ENCODE measurements around the gene NFAM1.

The NFAM1 gene

DNA sequence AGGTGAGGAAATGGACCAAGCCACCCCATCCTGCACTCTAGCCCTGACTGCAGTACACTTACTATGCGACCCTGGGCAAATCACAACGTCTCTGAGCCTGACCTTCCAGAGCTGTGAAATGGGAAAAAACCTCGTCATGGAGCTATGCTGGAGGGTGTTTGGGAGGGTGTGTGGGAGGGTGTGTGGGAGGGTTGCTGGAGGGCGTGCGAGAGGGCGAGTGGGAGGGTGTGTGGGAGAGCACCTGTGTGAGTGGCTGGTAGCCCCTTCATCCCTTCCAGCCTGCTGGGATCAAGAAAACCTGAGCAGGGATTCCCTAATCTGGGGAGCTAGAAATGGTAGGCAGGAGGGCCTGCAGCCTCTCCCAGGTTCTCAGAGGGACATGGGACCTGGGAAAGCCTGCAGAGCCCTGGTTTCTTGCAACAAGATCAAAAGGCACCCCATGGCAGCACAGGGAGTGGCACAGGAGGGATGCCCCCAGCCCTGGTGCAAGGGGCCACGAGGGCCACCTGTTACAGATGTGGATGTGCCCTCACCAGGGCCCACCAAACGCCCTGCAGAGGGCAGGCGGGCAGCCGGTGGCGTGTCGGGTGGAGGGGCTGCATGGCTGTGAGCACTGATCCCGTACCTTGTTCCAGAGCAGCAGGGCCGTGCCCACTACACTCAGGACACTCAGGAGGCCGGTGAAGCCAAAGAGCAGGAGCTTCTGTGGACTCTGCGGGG lies 23.2 kb downstream of the NFAM1 start:
- H2AFZ ChIP-seq (ENCODE audit: low read length) = no peak overlapping the region
- H3K4me3 ChIP-seq (ENCODE audit: low read length, poor library complexity, severe bottlenecking) = no peak overlapping the region
- no peaks in the 10 kb centered on the region for H4K20me1 ChIP-seq (ENCODE audit: insufficient read depth, low read length, poor library complexity, severe bottlenecking)
- no peaks in the 10 kb centered on the region for H3K27me3 ChIP-seq (ENCODE audit: insufficient read depth, low read length, poor library complexity, severe bottlenecking)
- no peak overlapping the region for H3K9ac ChIP-seq (ENCODE audit: low read depth, low read length, poor library complexity, severe bottlenecking)
- H3K36me3 ChIP-seq (ENCODE audit: insufficient read depth, low read length) = no peaks in the 10 kb centered on the region
- H3F3A ChIP-seq (ENCODE audit: low read depth) = no peaks in the 10 kb centered on the region
- no peaks in the 10 kb centered on the region for H3K79me2 ChIP-seq (ENCODE audit: insufficient read depth, low read length)
- TF ChIP-seq EZH2phosphoT487 (IDR thresholded peaks at IDR 0.05; ENCODE audit: borderline replicate concordance) (no peak), CTCF (conservative IDR thresholded peaks at IDR 0.05; ENCODE audit: low read length) (no peak)
- no peaks in the 10 kb centered on the region for H3K9me3 ChIP-seq (ENCODE audit: insufficient read depth, low read depth, low read length)
- no peaks in the 10 kb centered on the region for H3K9me2 ChIP-seq (replicated peaks; ENCODE audit: low read depth, low read length)
- no peaks in the 10 kb centered on the region for H3K4me1 ChIP-seq (ENCODE audit: insufficient read depth, low read length, poor library complexity, severe bottlenecking)
- H3K4me2 ChIP-seq (ENCODE audit: low read depth, low read length, poor library complexity, severe bottlenecking) = no peak overlapping the region

DNA sequence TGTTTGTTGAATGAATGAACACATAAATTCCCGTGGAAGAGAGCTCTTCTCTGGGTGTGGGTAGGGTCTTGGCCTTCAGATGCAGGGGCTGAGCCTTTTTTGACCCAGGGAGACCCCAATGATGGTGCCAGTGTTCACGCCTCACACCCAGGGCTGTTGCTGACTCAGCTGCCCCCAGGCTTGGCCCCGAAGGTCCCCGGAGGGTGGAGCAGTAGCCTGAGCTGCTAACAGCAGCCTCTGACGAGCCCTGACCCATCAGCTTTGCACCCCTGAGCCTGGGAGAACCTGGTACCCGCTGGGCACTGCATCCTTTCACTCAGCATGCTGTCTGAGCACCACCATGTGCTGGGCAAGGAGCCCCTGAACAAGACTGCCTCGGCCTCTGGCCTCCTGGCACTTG lies 23.9 kb downstream of the NFAM1 start:
- no peaks in the 10 kb centered on the region for H3K4me1 ChIP-seq (ENCODE audit: insufficient read depth, low read length, poor library complexity, severe bottlenecking)
- no peak overlapping the region for H2AFZ ChIP-seq (ENCODE audit: low read length)
- no peaks in the 10 kb centered on the region for H3K9me3 ChIP-seq (ENCODE audit: insufficient read depth, low read depth, low read length)
- no peaks in the 10 kb centered on the region for H3K27me3 ChIP-seq (ENCODE audit: insufficient read depth, low read length, poor library complexity, severe bottlenecking)
- no peak for TF ChIP-seq EZH2phosphoT487 (IDR thresholded peaks at IDR 0.05; ENCODE audit: borderline replicate concordance)
- no peak for TF ChIP-seq CTCF (conservative IDR thresholded peaks at IDR 0.05; ENCODE audit: low read length)
- H3K9ac ChIP-seq (ENCODE audit: low read depth, low read length, poor library complexity, severe bottlenecking) = no peak overlapping the region
- no peak overlapping the region for H3K4me2 ChIP-seq (ENCODE audit: low read depth, low read length, poor library complexity, severe bottlenecking)
- H3K9me2 ChIP-seq (replicated peaks; ENCODE audit: low read depth, low read length) = no peaks in the 10 kb centered on the region
- no peaks in the 10 kb centered on the region for H3K36me3 ChIP-seq (ENCODE audit: insufficient read depth, low read length)
- no peaks in the 10 kb centered on the region for H3F3A ChIP-seq (ENCODE audit: low read depth)
- no peaks in the 10 kb centered on the region for H4K20me1 ChIP-seq (ENCODE audit: insufficient read depth, low read length, poor library complexity, severe bottlenecking)
- no peak overlapping the region for H3K4me3 ChIP-seq (ENCODE audit: low read length, poor library complexity, severe bottlenecking)
- no peaks in the 10 kb centered on the region for H3K79me2 ChIP-seq (ENCODE audit: insufficient read depth, low read length)

- no peaks in the 10 kb centered on the region for H3K79me2 ChIP-seq (ENCODE audit: insufficient read depth, low read length)
- no peak overlapping the region for H2AFZ ChIP-seq (ENCODE audit: low read length)
- H4K20me1 ChIP-seq (ENCODE audit: insufficient read depth, low read length, poor library complexity, severe bottlenecking) = no peaks in the 10 kb centered on the region
- no peaks in the 10 kb centered on the region for H3K27me3 ChIP-seq (ENCODE audit: insufficient read depth, low read length, poor library complexity, severe bottlenecking)
- H3F3A ChIP-seq (ENCODE audit: low read depth) = no peaks in the 10 kb centered on the region
- H3K9me2 ChIP-seq (replicated peaks; ENCODE audit: low read depth, low read length) = no peaks in the 10 kb centered on the region
- no peaks in the 10 kb centered on the region for H3K36me3 ChIP-seq (ENCODE audit: insufficient read depth, low read length)
- H3K9me3 ChIP-seq (ENCODE audit: insufficient read depth, low read depth, low read length) = no peaks in the 10 kb centered on the region
- no peak for TF ChIP-seq CTCF (conservative IDR thresholded peaks at IDR 0.05; ENCODE audit: low read length)
- no peak for TF ChIP-seq EZH2phosphoT487 (IDR thresholded peaks at IDR 0.05; ENCODE audit: borderline replicate concordance)
- peaks cover 10% of the 10 kb centered on the region for H3K4me1 ChIP-seq (ENCODE audit: insufficient read depth, low read length, poor library complexity, severe bottlenecking)
- H3K4me3 ChIP-seq (ENCODE audit: low read length, poor library complexity, severe bottlenecking) = no peak overlapping the region
- H3K4me2 ChIP-seq (ENCODE audit: low read depth, low read length, poor library complexity, severe bottlenecking) = no peak overlapping the region
- H3K9ac ChIP-seq (ENCODE audit: low read depth, low read length, poor library complexity, severe bottlenecking) = no peak overlapping the region
These were observed 27.9 kb downstream of the NFAM1 start for GRCh38 chr22:42404266-42404665.

All from Loucy (cell line).